Ascending aorta (tissue), 2 donors: ENCODE data around the gene WBP4. TPM values are rescaled to one million over a fixed set of nuclear protein-coding genes. Genes with fewer than 3 reads are reported as not detected.

Source experiments
- DNase-seq, 2 donors: peaks; one replicate each; pipeline ENCODE4 v3.0.0-alpha.2; 2019; ENCODE audit warnings: low spot score in 2 of 2
- H3K27ac ChIP-seq, 2 donors: fragments of 200-600 bp; sonication (generic); one replicate each; pipeline ENCODE4 v1.5.1; 2016 to 2017; ENCODE audit warnings: mild to moderate bottlenecking in 1 of 2
- H3K27me3 ChIP-seq: fragments of 200-600 bp; sonication (generic); one replicate; pipeline ENCODE4 v1.5.1; 2017
- H3K36me3 ChIP-seq, 2 donors: fragments of 200-600 bp; sonication (generic); one replicate each; pipeline ENCODE4 v1.5.1; 2016
- H3K4me1 ChIP-seq, 2 donors: fragments of 200-600 bp; sonication (generic); one replicate each; pipeline ENCODE4 v1.5.1; 2016 to 2017; ENCODE audit warnings: mild to moderate bottlenecking in 1 of 2
- H3K4me3 ChIP-seq, 2 donors: fragments of 200-600 bp; sonication (generic); one replicate each; pipeline ENCODE4 v1.5.1; 2016 to 2017; ENCODE audit warnings: mild to moderate bottlenecking in 1 of 2
- H3K9me3 ChIP-seq, 2 donors: fragments of 200-600 bp; sonication (generic); one replicate each; pipeline ENCODE4 v1.5.1; 2016
- intact Hi-C: fragments of 100-400 bp; cut with DNase I; formaldehyde crosslinking; loops from one replicate; pipeline ENCODE4 v1.15.1; 2023
- total RNA-seq: library from RNA; depleted of rRNA; stranded (reverse); fragments of >200 nt; gene quantifications from one replicate; pipeline ENCODE4 v1.1.0, GENCODE V29; 2016
- TF ChIP-seq, protein P1 (sequence below), 3 experiments: fragments of 200-600 bp in 2 of 3; fragments of 450-650 bp in 1 of 3; sonication (generic) in 2 of 3; IDR thresholded peaks; one replicate each; pipeline ENCODE4 v1.5.1; 2016 to 2019; ENCODE audit warnings: antibody characterized with exemption in 3 of 3, mild to moderate bottlenecking in 1 of 3, moderate library complexity in 1 of 3

Gene WBP4
- total RNA-seq, 1 donor from 2014 or later: 0.96 TPM

DNA sequence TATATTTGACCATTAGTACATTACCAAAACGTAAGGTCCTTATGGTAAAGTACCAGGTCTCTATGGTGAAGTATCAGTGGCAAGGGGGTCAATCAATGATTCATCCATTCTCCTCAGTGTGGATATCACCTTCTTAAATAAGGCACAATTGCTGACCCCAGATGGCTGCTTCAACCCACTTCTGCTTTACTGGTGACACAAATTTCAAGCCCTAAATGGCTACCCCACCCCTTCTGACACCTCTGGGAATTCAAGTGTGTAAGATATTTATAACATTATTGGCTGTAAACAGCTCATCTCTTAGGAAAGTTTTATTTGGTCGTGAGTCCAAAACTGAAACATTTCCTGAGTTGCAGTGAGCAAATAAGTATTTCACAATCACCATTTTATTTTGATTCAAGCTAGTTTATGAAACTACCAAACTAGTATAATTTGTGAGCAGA is 7.9 kb upstream of the WBP4 start:
- intact Hi-C loops: no loop called here
- Histone ChIP-seq H3K27ac (peak overlapping the region; percentile 20 to 73), H3K9me3 (no peaks in the 10 kb centered on the region), H3K27me3 (no peaks in the 10 kb centered on the region), H3K4me1 (peaks cover 1 to 33% of the 10 kb centered on the region in 2 donors), H3K36me3 (peaks cover 0 to under 1% of the 10 kb centered on the region in 2 donors), H3K4me3 (no peak overlapping the region)
- DNase-seq: peak in 1 of 2 donors; percentile 71
- TF ChIP-seq, protein P1, sequence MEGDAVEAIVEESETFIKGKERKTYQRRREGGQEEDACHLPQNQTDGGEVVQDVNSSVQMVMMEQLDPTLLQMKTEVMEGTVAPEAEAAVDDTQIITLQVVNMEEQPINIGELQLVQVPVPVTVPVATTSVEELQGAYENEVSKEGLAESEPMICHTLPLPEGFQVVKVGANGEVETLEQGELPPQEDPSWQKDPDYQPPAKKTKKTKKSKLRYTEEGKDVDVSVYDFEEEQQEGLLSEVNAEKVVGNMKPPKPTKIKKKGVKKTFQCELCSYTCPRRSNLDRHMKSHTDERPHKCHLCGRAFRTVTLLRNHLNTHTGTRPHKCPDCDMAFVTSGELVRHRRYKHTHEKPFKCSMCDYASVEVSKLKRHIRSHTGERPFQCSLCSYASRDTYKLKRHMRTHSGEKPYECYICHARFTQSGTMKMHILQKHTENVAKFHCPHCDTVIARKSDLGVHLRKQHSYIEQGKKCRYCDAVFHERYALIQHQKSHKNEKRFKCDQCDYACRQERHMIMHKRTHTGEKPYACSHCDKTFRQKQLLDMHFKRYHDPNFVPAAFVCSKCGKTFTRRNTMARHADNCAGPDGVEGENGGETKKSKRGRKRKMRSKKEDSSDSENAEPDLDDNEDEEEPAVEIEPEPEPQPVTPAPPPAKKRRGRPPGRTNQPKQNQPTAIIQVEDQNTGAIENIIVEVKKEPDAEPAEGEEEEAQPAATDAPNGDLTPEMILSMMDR (IDR thresholded peaks at IDR 0.05): no peak

DNA sequence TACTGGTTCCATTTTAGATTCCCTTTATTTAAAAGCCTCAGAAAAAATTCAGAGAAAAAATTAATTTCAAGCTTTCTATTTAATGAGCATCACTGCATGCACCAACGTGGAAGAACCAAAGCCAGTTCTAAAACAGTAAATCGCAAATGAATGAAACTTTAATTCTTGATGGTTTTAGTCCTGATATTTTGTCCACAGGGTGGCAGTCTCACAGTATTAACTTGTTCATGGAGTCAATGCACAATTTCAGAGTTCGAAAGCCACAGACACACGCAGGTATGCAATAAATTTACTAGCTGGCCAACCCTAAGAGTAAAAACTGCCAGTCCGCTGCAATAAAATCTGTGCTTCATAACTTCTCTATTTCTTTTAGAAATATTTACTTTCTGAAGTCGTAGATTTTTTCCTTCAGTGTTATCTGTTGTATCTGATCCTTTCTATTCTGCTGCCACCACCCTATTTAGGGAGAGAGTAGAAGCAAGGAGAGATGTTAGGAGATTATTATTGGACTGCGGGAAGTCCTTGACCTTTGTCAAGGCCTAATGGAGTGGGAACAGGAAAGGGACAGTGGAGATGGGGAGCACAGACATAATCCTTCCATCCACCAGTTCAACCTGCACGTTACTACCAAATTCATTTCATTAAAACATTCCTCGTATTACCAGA is 7.0 kb upstream of the WBP4 start:
- intact Hi-C loops: no loop called here
- no peak overlapping the region for H3K4me3 ChIP-seq
- H3K36me3 ChIP-seq: no peaks in the 10 kb centered on the region
- H3K27ac ChIP-seq: peak overlapping the region; percentile 17 to 73
- H3K4me1 ChIP-seq: peaks cover 9 to 37% of the 10 kb centered on the region in 2 donors
- TF ChIP-seq, protein P1 (IDR thresholded peaks at IDR 0.05): peak; percentile 13 to 53 (median 39)
- no peak for DNase-seq
- no peaks in the 10 kb centered on the region for H3K9me3 ChIP-seq
- H3K27me3 ChIP-seq: no peaks in the 10 kb centered on the region

DNA sequence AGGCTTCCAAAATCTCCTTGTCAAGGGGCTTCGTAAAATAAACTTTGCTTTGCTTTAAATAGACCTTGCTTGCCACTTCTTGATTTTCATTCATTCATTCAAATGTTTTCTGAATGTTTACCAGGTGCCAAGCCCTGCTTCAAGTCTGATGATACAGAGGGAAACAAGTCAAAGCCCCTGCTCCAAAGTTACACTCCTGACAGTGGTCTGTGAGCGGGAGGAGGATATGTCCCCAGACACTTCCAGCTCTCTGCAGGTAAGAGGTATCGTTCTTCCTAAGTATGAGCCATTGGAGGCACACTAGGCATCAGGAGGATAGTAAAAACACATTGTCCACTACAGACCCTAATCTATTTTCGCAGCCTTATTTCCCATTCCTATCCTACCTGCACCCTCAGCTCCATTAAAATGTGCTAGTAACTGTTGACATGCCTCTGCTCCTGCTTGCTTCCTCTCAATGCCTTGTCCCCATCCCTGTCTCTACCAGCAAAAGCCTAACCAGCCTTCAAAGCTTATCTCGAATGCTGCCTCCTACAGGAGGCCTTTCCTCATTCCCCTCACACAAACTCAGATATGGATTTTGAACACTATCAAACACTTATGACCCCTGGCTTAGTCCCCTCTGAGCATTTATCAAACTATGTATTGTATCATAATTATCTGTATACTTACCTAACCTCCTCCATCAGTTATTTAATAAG is 6.2 kb upstream of the WBP4 start:
- TF ChIP-seq, protein P1 (IDR thresholded peaks at IDR 0.05): peak in 1 of 3 experiments; percentile 22
- H3K4me3 ChIP-seq: no peak overlapping the region
- H3K9me3 ChIP-seq: no peaks in the 10 kb centered on the region
- peak overlapping the region; percentile 17 to 43 for H3K27ac ChIP-seq
- H3K4me1 ChIP-seq: peaks cover 9 to 37% of the 10 kb centered on the region in 2 donors
- no peaks in the 10 kb centered on the region for H3K27me3 ChIP-seq
- no peak for DNase-seq
- intact Hi-C loops: no loop called here
- H3K36me3 ChIP-seq: no peaks in the 10 kb centered on the region

DNA sequence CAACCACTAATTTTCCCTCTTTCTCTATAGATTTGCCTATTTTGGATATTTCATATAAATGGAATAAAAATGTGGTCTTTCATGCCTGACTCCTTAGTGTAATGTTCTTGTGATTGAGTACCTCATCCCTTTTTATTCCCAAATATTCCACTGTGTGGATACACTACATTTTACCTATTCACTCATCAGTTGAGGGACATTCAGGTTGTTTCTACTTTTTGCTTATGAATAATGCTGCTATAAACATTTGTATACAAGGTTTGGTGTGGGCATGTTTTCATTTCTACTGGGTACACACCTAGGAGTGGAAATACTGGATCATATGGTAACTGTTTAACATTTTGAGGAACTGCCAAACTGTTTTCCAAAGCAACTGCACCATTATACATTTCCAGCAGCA is 5.1 kb upstream of the WBP4 start:
- Histone ChIP-seq H3K4me1 (peaks cover 9 to 37% of the 10 kb centered on the region in 2 donors), H3K27me3 (no peaks in the 10 kb centered on the region), H3K36me3 (no peaks in the 10 kb centered on the region), H3K4me3 (no peak overlapping the region), H3K27ac (no peak overlapping the region), H3K9me3 (no peaks in the 10 kb centered on the region)
- no peak for DNase-seq
- intact Hi-C loops: no loop called here
- TF ChIP-seq, protein P1 (IDR thresholded peaks at IDR 0.05): no peak

DNA sequence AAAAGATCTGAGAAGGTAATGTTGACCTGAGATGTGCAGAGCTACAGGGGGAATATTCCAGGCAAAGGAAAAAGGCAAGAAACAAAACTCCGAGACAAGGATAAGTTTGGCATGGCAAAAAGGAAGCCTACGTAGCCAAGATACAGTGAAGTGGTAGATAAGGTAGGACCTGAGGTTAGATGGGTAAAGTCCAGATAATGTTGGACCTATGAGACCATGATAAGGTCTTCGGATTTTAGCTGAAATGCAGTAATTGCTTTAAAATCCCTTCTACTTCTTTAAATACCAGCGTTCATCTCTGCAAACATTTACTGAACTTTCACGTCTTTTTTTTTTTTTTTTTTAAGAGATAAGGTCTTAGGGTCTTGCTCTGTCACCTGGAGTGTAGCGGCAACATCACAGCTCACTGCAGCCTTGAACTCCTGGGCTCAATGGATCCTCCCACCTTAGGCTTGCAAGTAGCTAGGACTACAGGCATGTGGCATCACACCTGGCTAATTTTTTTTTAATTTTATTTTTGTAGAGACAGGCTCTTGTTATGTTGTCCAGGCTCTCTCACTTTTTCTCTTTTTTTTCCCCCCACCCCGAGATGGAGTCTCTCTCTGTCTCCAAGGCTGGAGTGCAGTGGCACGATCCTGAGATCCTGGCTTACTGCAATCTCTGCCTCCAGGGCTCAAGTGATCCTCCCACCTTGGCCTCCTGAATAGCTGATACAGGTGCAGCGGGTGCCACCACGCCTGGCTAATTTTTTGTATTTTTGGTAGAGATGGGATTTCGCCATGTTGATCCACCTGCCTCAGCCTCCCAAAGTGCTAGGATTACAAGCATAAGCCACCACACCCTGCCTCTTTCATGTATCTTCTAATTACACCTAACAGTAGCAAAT is 4.2 kb upstream of the WBP4 start:
- Histone ChIP-seq H3K4me3 (no peak overlapping the region), H3K9me3 (no peaks in the 10 kb centered on the region), H3K4me1 (peaks cover 9 to 35% of the 10 kb centered on the region in 2 donors), H3K27ac (peak overlapping the region in 1 of 2 donors; percentile 3), H3K27me3 (no peaks in the 10 kb centered on the region), H3K36me3 (no peaks in the 10 kb centered on the region)
- no peak for DNase-seq
- TF ChIP-seq, protein P1 (IDR thresholded peaks at IDR 0.05): no peak
- intact Hi-C loops: no loop called here
